Testis (tissue), 2 donors: ENCODE data around the gene AUTS2.

ENCODE experiments used
- POLR2A ChIP-seq: fragments of 450-650 bp; IDR thresholded peaks from one replicate; pipeline ENCODE4 v1.6.1; 2017; ENCODE audit warnings: antibody characterized with exemption, mild to moderate bottlenecking, moderate library complexity
- TF ChIP-seq, protein P1 (sequence below), 3 experiments: fragments of 450-650 bp in 2 of 3; fragments of 200-600 bp in 1 of 3; sonication (generic) in 1 of 3; IDR thresholded peaks; one replicate each; pipeline ENCODE4 v1.5.1; 2016 to 2019; ENCODE audit warnings: antibody characterized with exemption in 3 of 3, mild to moderate bottlenecking in 2 of 3, moderate library complexity in 1 of 3

GRCh38 chr7:70014472-70015177 lies 416.4 kb downstream of the AUTS2 start:
- TF ChIP-seq, protein P1, sequence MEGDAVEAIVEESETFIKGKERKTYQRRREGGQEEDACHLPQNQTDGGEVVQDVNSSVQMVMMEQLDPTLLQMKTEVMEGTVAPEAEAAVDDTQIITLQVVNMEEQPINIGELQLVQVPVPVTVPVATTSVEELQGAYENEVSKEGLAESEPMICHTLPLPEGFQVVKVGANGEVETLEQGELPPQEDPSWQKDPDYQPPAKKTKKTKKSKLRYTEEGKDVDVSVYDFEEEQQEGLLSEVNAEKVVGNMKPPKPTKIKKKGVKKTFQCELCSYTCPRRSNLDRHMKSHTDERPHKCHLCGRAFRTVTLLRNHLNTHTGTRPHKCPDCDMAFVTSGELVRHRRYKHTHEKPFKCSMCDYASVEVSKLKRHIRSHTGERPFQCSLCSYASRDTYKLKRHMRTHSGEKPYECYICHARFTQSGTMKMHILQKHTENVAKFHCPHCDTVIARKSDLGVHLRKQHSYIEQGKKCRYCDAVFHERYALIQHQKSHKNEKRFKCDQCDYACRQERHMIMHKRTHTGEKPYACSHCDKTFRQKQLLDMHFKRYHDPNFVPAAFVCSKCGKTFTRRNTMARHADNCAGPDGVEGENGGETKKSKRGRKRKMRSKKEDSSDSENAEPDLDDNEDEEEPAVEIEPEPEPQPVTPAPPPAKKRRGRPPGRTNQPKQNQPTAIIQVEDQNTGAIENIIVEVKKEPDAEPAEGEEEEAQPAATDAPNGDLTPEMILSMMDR (IDR thresholded peaks at IDR 0.05), result no peak
- TF ChIP-seq POLR2A, result no peak
